Endothelial cell of umbilical vein (primary cell): ENCODE measurements around the gene DYNC2H1. TPM values are rescaled to one million over a fixed set of nuclear protein-coding genes. Genes with fewer than 3 reads are reported as not detected.

Experiments used
- BruUV-seq: library from RNA; stranded (reverse); fragments of 400-500 nt; replicated peaks from 2 replicates; lab custom pipeline; 2021; lab: Mats Ljungman, UMichigan
- CTCF ChIA-PET: fragments of 300-600, 350-600 bp; sonication (Branson Sonifier 250); formaldehyde crosslinking; loops from one replicate; lab custom pipeline; 2021; ENCODE audit warnings: antibody characterized with exemption, inconsistent platforms; lab: Charles Lee
- POLR2A ChIA-PET: fragments of 300-600, 350-600 bp; sonication (Branson Sonifier 250); formaldehyde crosslinking; loops from one replicate; lab custom pipeline; 2021; ENCODE audit warnings: antibody characterized with exemption, inconsistent platforms; lab: Charles Lee
- DNase-seq: peaks from one replicate; pipeline ENCODE4 v3.0.0-alpha.2; 2011; ENCODE audit warnings: low read depth, low spot score
- FAIRE-seq: peaks from 2 replicates; lab custom pipeline; 2011; peaks lifted over from hg19 to GRCh38; lab: Jason Lieb, UNC
- H2AFZ ChIP-seq: 2 replicates; pipeline ENCODE4 v1.6.0; 2012; ENCODE audit warnings: low read depth, low read length, control low read depth, inconsistent platforms
- H3K27ac ChIP-seq: 2 replicates; pipeline ENCODE4 v1.5.1; 2011; ENCODE audit warnings: low read depth, mild to moderate bottlenecking, control low read depth, low read length, moderate library complexity; ENCODE audit not compliant: insufficient read depth
- H3K27me3 ChIP-seq, 2 experiments: 2 replicates each; pipeline versions ENCODE4 v1.6.0 to v1.6.1; 2011; ENCODE audit warnings: low read length in 2 of 2, mixed read lengths in 1 of 2; ENCODE audit not compliant: control insufficient read depth in 2 of 2, insufficient read depth in 2 of 2
- H3K36me3 ChIP-seq, 2 experiments: 2 replicates in 1 of 2; 3 replicates in 1 of 2; pipeline ENCODE4 v1.5.1; 2011; ENCODE audit warnings: low read length in 2 of 2, mild to moderate bottlenecking in 1 of 2, moderate library complexity in 1 of 2; ENCODE audit not compliant: control insufficient read depth in 2 of 2, insufficient read depth in 2 of 2; ENCODE audit errors: extremely low read depth in 1 of 2
- H3K4me1 ChIP-seq: 3 replicates; pipeline ENCODE4 v1.5.1; 2011; ENCODE audit warnings: mild to moderate bottlenecking, low read length; ENCODE audit not compliant: control insufficient read depth, insufficient read depth; ENCODE audit errors: extremely low read depth
- H3K4me2 ChIP-seq: 2 replicates; pipeline ENCODE4 v1.6.1; 2011; ENCODE audit warnings: low read length, control low read depth, mixed read lengths; ENCODE audit not compliant: insufficient read depth
- H3K4me3 ChIP-seq, 3 experiments: fragments of 200-600 bp in 1 of 3; sonication (generic), shearing (Covaris generic) in 1 of 3; replicated peaks in 1 of 3; 2 replicates each; pipeline ENCODE4 v1.5.1; 2011 to 2016; ENCODE audit warnings: control low read depth in 3 of 3, low read length in 3 of 3, mild to moderate bottlenecking in 2 of 3, inconsistent platforms in 1 of 3, low read depth in 1 of 3, moderate library complexity in 1 of 3; ENCODE audit not compliant: insufficient read depth in 1 of 3
- H3K79me2 ChIP-seq: 2 replicates; pipeline ENCODE4 v1.6.0; 2012; ENCODE audit warnings: low read length, inconsistent platforms; ENCODE audit not compliant: control insufficient read depth, insufficient read depth
- H3K9ac ChIP-seq: replicated peaks from 2 replicates; pipeline ENCODE3; 2011; ENCODE audit warnings: low read length, control low read depth; ENCODE audit not compliant: insufficient read depth; ENCODE audit errors: extremely low read depth
- H3K9me1 ChIP-seq: replicated peaks from 3 replicates; pipeline ENCODE4 v1.6.0; 2011; ENCODE audit warnings: mild to moderate bottlenecking, low read length; ENCODE audit not compliant: control insufficient read depth, insufficient read depth; ENCODE audit errors: extremely low read depth
- H3K9me3 ChIP-seq: replicated peaks from 2 replicates; pipeline ENCODE4 v1.5.1; 2012; ENCODE audit warnings: low read length, inconsistent platforms; ENCODE audit not compliant: control insufficient read depth, insufficient read depth
- H4K20me1 ChIP-seq: replicated peaks from 2 replicates; pipeline ENCODE3; 2011; ENCODE audit warnings: mild to moderate bottlenecking, low read length; ENCODE audit not compliant: control insufficient read depth, insufficient read depth; ENCODE audit errors: extremely low read depth
- EZH2 ChIP-seq: IDR thresholded peaks from 2 replicates; pipeline ENCODE4 v1.6.1; 2012; ENCODE audit warnings: borderline replicate concordance, low read depth, mild to moderate bottlenecking, moderate library complexity, low read length, inconsistent platforms; ENCODE audit not compliant: severe bottlenecking
- FOS ChIP-seq: IDR thresholded peaks from 2 replicates; pipeline ENCODE4 v1.6.1; 2011; ENCODE audit warnings: mild to moderate bottlenecking, low read length, moderate library complexity, borderline replicate concordance; ENCODE audit not compliant: insufficient read depth
- GATA2 ChIP-seq: IDR thresholded peaks from 2 replicates; pipeline ENCODE4 v1.7.0; 2011; ENCODE audit warnings: low read depth, mild to moderate bottlenecking, moderate library complexity, mixed read lengths, low read length; ENCODE audit not compliant: insufficient read length, insufficient read depth
- JUN ChIP-seq: IDR thresholded peaks from 2 replicates; pipeline ENCODE4 v1.6.1; 2011; ENCODE audit warnings: borderline replicate concordance, low read depth; ENCODE audit not compliant: insufficient read length, insufficient read depth
- POLR2A ChIP-seq: IDR thresholded peaks from 2 replicates; pipeline ENCODE4 v1.6.1; 2012; ENCODE audit warnings: low read depth, mild to moderate bottlenecking, control low read depth, low read length
- POLR2AphosphoS5 ChIP-seq: IDR thresholded peaks from 2 replicates; pipeline ENCODE4 v1.6.1; 2012; ENCODE audit warnings: low read depth, mild to moderate bottlenecking, control low read depth, low read length, moderate library complexity; ENCODE audit not compliant: insufficient read depth
- dilution Hi-C: fragments of 300-500 bp; cut with MboI; formaldehyde crosslinking; loops from one replicate; pipeline ENCODE4 v1.15.0; 2019; ENCODE audit warnings: low sequenced_read_pairs; ENCODE audit not compliant: extremely low pct_ligation_motif_present
- intact Hi-C: fragments of 100-400 bp; cut with micrococcal nuclease; formaldehyde crosslinking; loops from one replicate; pipeline ENCODE4 v1.10.0; 2022
- polyA plus RNA-seq, 4 experiments: library from polyadenylated mRNA; depleted of rRNA in 3 of 4; stranded (reverse) in 3 of 4; unstranded in 1 of 4; fragments of >200 nt; gene quantifications; 2 replicates each; pipeline versions ENCODE4 v1.2.1 to v1.2.3, GENCODE V29; 2011 to 2012; ENCODE audit warnings: missing spikeins in 1 of 4
- total RNA-seq: library from RNA; stranded (reverse); gene quantifications from 2 replicates; pipeline ENCODE4 v1.2.3, GENCODE V29; 2021
- TF ChIP-seq, protein P1 (sequence below): IDR thresholded peaks from 2 replicates; pipeline ENCODE4 v1.6.1; 2011; ENCODE audit not compliant: insufficient read depth, insufficient read length
- TF ChIP-seq, protein P2 (sequence below), 2 donors: IDR thresholded peaks; 1 replicate in 1 of 2; 2 replicates in 1 of 2; pipeline ENCODE4 v1.5.1; 2011; ENCODE audit warnings: low read length in 2 of 2, mild to moderate bottlenecking in 2 of 2, moderate library complexity in 2 of 2, control low read depth in 1 of 2, inconsistent platforms in 1 of 2, low read depth in 1 of 2; ENCODE audit not compliant: insufficient read depth in 1 of 2; ENCODE audit errors: extremely low read depth in 1 of 2

DYNC2H1 gene
- total and polyA plus RNA-seq, 2 donors (not counting 3 experiments of a cell fraction or from before 2014, with no cell fraction given), result 1.9 to 4.2 TPM

DNA sequence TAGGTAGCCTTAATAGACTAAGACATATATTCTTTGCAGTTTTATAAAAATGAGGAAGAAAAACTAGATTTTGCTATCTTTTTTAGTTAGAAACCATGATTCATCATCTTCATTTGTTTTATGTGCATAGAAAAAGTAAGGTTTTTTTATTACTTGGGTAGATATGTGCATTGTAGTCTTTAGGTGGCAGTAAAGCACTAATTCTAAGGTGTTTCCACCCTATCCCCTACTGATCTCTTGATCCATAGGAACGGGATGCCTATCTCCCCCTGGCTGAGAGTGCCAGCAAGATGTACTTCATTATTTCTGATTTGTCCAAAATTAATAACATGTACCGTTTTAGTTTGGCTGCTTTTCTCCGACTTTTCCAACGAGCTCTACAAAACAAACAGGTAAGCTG lies 148.1 kb downstream of the DYNC2H1 start:
- intact Hi-C loops, result loop anchor here (1.0 kb wide), 4 partner anchors 281 to 425 kb away; no protein-coding TSS in a partner anchor
- Histone ChIP-seq H3K4me2 (no peak overlapping the region), H3K4me3 (no peak overlapping the region), H3K4me1 (no peaks in the 10 kb centered on the region), H2AFZ (no peak overlapping the region), H3K27ac (no peak overlapping the region), H3K79me2 (no peaks in the 10 kb centered on the region), H3K36me3 (no peaks in the 10 kb centered on the region), H3K9ac (no peak overlapping the region), H4K20me1 (no peaks in the 10 kb centered on the region), H3K27me3 (no peaks in the 10 kb centered on the region), H3K9me1 (no peaks in the 10 kb centered on the region), H3K9me3 (no peaks in the 10 kb centered on the region)
- peak; percentile 60 for DNase-seq
- TF ChIP-seq EZH2, result no peak
- no peak for TF ChIP-seq JUN
- no peak for TF ChIP-seq GATA2
- TF ChIP-seq, protein P1, sequence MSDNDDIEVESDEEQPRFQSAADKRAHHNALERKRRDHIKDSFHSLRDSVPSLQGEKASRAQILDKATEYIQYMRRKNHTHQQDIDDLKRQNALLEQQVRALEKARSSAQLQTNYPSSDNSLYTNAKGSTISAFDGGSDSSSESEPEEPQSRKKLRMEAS, result no peak
- no peak for TF ChIP-seq POLR2A
- no peak for TF ChIP-seq FOS
- TF ChIP-seq POLR2AphosphoS5, result no peak
- TF ChIP-seq, protein P2, sequence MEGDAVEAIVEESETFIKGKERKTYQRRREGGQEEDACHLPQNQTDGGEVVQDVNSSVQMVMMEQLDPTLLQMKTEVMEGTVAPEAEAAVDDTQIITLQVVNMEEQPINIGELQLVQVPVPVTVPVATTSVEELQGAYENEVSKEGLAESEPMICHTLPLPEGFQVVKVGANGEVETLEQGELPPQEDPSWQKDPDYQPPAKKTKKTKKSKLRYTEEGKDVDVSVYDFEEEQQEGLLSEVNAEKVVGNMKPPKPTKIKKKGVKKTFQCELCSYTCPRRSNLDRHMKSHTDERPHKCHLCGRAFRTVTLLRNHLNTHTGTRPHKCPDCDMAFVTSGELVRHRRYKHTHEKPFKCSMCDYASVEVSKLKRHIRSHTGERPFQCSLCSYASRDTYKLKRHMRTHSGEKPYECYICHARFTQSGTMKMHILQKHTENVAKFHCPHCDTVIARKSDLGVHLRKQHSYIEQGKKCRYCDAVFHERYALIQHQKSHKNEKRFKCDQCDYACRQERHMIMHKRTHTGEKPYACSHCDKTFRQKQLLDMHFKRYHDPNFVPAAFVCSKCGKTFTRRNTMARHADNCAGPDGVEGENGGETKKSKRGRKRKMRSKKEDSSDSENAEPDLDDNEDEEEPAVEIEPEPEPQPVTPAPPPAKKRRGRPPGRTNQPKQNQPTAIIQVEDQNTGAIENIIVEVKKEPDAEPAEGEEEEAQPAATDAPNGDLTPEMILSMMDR (IDR thresholded peaks at IDR 0.05; ENCODE audit: extremely low read depth in 1 of 2, insufficient read depth in 1 of 2, low read depth in 1 of 2, low read length in 2 of 2), result peak in 1 of 2 donors; percentile 32
- POLR2A ChIA-PET, result no interaction called here
- no peak for FAIRE-seq
- dilution Hi-C loops, result no loop called here
- CTCF ChIA-PET, result interaction anchor here (0.7 to 5.4 kb wide), 17 partner anchors 9 to 891 kb away, joined by 3 to 36 read pairs (median 4); no protein-coding TSS in a partner anchor
- BruUV-seq, result no TSS peak
